Activated T-helper 17 cell treated with anti-CD3 and anti-CD28 coated beads, Interleukin-2, amount 50 U/mL, for 72 hours (primary cell): ENCODE data around the gene VTN. TPM values are rescaled to one million over a fixed set of nuclear protein-coding genes. Genes with fewer than 3 reads are reported as not detected.

Source experiments
- ATAC-seq: fragments of 150-1000 bp; cut with Tn5 transposase; replicated peaks from 2 replicates; pipeline ENCODE4 v1.10.0; 2021; ENCODE audit warnings: mild to moderate bottlenecking, moderate library complexity
- H3K27ac Mint-ChIP-seq: one replicate; pipeline ENCODE4 v1.8.0; 2022; ENCODE audit warnings: mixed read lengths
- H3K27me3 Mint-ChIP-seq: one replicate; pipeline ENCODE4 v1.8.0; 2022; ENCODE audit warnings: mixed read lengths
- H3K36me3 Mint-ChIP-seq: one replicate; pipeline ENCODE4 v1.8.0; 2022; ENCODE audit warnings: low read depth, mild to moderate bottlenecking, mixed read lengths
- H3K4me1 Mint-ChIP-seq: one replicate; pipeline ENCODE4 v1.8.0; 2022; ENCODE audit warnings: mixed read lengths
- H3K4me3 Mint-ChIP-seq: one replicate; pipeline ENCODE4 v1.8.0; 2022; ENCODE audit warnings: mild to moderate bottlenecking, mixed read lengths
- H3K9me3 Mint-ChIP-seq: one replicate; pipeline ENCODE4 v1.8.0; 2022; ENCODE audit warnings: mixed read lengths
- total RNA-seq, 2 donors: library from RNA; stranded (reverse); gene quantifications; one replicate each; pipeline ENCODE4 v1.2.3, GENCODE V29; 2022

The VTN gene
- total RNA-seq, 2 donors from 2014 or later: 0.16 to 0.43 TPM

- peaks cover 7% of the 10 kb centered on the region for H3K36me3 Mint-ChIP-seq
- no peak for ATAC-seq
- peak overlapping the region; percentile 68 for H3K27ac Mint-ChIP-seq
- H3K4me1 Mint-ChIP-seq: peaks cover 13% of the 10 kb centered on the region
- no peaks in the 10 kb centered on the region for H3K9me3 Mint-ChIP-seq
- H3K4me3 Mint-ChIP-seq: no peak overlapping the region
- H3K27me3 Mint-ChIP-seq: no peaks in the 10 kb centered on the region
Observed at GRCh38 chr17:28402224-28402630, 32.1 kb upstream of the VTN start.

GRCh38 chr17:28399808-28400207 is 29.7 kb upstream of the VTN start:
- Mint-ChIP-seq H3K4me3 (no peak overlapping the region), H3K4me1 (peaks cover 8% of the 10 kb centered on the region), H3K36me3 (peaks cover 20% of the 10 kb centered on the region), H3K27me3 (no peaks in the 10 kb centered on the region), H3K9me3 (no peaks in the 10 kb centered on the region), H3K27ac (no peak overlapping the region)
- no peak for ATAC-seq

- Mint-ChIP-seq H3K4me1 (peaks cover 4% of the 10 kb centered on the region), H3K27me3 (no peaks in the 10 kb centered on the region), H3K36me3 (peaks cover 33% of the 10 kb centered on the region), H3K27ac (peak overlapping the region; percentile 12), H3K4me3 (no peak overlapping the region), H3K9me3 (no peaks in the 10 kb centered on the region)
- ATAC-seq: no peak
Observed at GRCh38 chr17:28398280-28398981, 28.3 kb upstream of the VTN start.

- peak overlapping the region; percentile 12 for H3K27ac Mint-ChIP-seq
- H3K27me3 Mint-ChIP-seq: no peaks in the 10 kb centered on the region
- peaks cover 3% of the 10 kb centered on the region for H3K4me1 Mint-ChIP-seq
- peaks cover 40% of the 10 kb centered on the region for H3K36me3 Mint-ChIP-seq
- ATAC-seq: no peak
- no peak overlapping the region for H3K4me3 Mint-ChIP-seq
- H3K9me3 Mint-ChIP-seq: no peaks in the 10 kb centered on the region
Observed at GRCh38 chr17:28397687-28398279, 27.7 kb upstream of the VTN start.

DNA sequence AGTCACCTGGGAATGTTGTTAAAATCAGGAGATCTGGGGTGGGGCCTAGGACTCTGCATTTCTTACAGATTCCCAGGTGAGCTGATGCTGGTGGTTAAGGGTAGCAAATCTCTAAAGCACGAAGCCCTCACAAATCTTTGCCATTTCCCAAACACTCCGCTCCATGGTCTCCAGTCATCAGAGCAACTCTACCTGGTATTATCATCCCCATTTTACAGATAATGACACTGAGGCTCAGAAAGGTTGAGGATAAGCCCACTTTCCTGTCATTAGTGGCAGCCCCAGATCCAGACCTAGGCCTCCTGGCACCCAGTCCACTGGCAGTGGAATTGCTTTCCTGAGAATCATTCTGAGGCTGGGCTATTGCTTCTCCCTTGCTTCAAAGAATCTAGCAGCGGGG is 27.2 kb upstream of the VTN start:
- no peak for ATAC-seq
- Mint-ChIP-seq H3K27me3 (no peaks in the 10 kb centered on the region), H3K4me3 (no peak overlapping the region), H3K4me1 (no peaks in the 10 kb centered on the region), H3K9me3 (no peaks in the 10 kb centered on the region), H3K36me3 (peaks cover 45% of the 10 kb centered on the region), H3K27ac (peak overlapping the region; percentile 12)

GRCh38 chr17:28396635-28397239 is 26.6 kb upstream of the VTN start:
- Mint-ChIP-seq H3K4me3 (no peak overlapping the region), H3K27me3 (no peaks in the 10 kb centered on the region), H3K36me3 (peaks cover 47% of the 10 kb centered on the region), H3K27ac (no peak overlapping the region), H3K9me3 (no peaks in the 10 kb centered on the region), H3K4me1 (no peaks in the 10 kb centered on the region)
- ATAC-seq: no peak

DNA sequence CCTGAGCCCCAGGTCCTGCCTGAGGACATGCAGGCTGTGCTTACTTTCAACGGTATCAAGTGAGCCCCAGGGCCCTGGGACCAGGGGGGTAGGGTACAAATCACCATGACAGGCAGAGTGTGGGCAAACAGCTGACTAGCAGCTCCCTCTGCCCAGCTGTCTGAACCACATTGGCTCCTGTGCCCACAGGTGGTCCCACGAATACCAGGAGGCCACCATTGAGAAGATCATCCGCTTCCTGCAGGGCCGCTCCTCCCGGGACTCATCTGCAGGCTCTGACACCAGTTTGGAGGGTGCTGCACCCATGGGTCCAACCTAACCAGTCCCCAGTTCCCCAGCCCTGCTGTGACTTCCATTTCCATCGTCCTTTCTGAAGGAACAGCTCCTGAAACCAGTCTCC is 25.9 kb upstream of the VTN start:
- peak overlapping the region; percentile 43 for H3K27ac Mint-ChIP-seq
- no peak for ATAC-seq
- no peak overlapping the region for H3K4me3 Mint-ChIP-seq
- H3K9me3 Mint-ChIP-seq: no peaks in the 10 kb centered on the region
- no peaks in the 10 kb centered on the region for H3K4me1 Mint-ChIP-seq
- H3K27me3 Mint-ChIP-seq: no peaks in the 10 kb centered on the region
- peaks cover 55% of the 10 kb centered on the region for H3K36me3 Mint-ChIP-seq

- H3K4me3 Mint-ChIP-seq: no peak overlapping the region
- H3K27me3 Mint-ChIP-seq: no peaks in the 10 kb centered on the region
- peak overlapping the region; percentile 43 for H3K27ac Mint-ChIP-seq
- no peaks in the 10 kb centered on the region for H3K4me1 Mint-ChIP-seq
- peaks cover 60% of the 10 kb centered on the region for H3K36me3 Mint-ChIP-seq
- ATAC-seq: no peak
- no peaks in the 10 kb centered on the region for H3K9me3 Mint-ChIP-seq
Observed at GRCh38 chr17:28395426-28395825, 25.3 kb upstream of the VTN start.

- Mint-ChIP-seq H3K27ac (no peak overlapping the region), H3K36me3 (peaks cover 69% of the 10 kb centered on the region), H3K9me3 (no peaks in the 10 kb centered on the region), H3K4me3 (no peak overlapping the region), H3K4me1 (no peaks in the 10 kb centered on the region), H3K27me3 (no peaks in the 10 kb centered on the region)
- no peak for ATAC-seq
Observed at GRCh38 chr17:28394337-28395116, 24.4 kb upstream of the VTN start.

DNA sequence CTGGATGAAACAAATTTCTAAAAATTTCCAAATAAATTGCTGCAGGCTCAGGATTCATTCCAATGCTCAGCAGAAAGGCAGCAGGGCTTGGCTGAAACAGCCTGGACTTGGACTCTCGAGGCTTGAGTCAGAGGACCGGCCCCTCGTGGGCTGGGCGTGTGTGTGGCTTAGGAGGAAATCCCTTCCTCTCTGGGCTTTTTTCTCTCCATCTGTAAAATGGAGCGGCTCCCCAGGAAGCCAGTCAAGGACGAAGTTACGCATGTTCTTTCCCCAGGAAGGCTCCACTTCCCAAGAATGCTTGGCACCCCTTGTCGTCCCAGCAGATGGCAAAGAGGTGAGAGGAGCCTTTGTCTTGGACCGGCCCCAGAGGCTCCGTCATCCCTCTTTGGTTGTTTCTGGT is 22.4 kb upstream of the VTN start:
- peaks cover 82% of the 10 kb centered on the region for H3K36me3 Mint-ChIP-seq
- H3K4me1 Mint-ChIP-seq: peaks cover 4% of the 10 kb centered on the region
- H3K9me3 Mint-ChIP-seq: no peaks in the 10 kb centered on the region
- no peak overlapping the region for H3K27ac Mint-ChIP-seq
- H3K27me3 Mint-ChIP-seq: no peaks in the 10 kb centered on the region
- no peak for ATAC-seq
- H3K4me3 Mint-ChIP-seq: no peak overlapping the region

GRCh38 chr17:28391401-28391800 is 21.3 kb upstream of the VTN start:
- H3K36me3 Mint-ChIP-seq: peaks cover 87% of the 10 kb centered on the region
- peaks cover 5% of the 10 kb centered on the region for H3K4me1 Mint-ChIP-seq
- no peak overlapping the region for H3K27ac Mint-ChIP-seq
- no peak overlapping the region for H3K4me3 Mint-ChIP-seq
- no peak for ATAC-seq
- H3K27me3 Mint-ChIP-seq: no peaks in the 10 kb centered on the region
- no peaks in the 10 kb centered on the region for H3K9me3 Mint-ChIP-seq

GRCh38 chr17:28390984-28391383 is 20.9 kb upstream of the VTN start:
- Mint-ChIP-seq H3K4me3 (no peak overlapping the region), H3K36me3 (peaks cover 86% of the 10 kb centered on the region), H3K9me3 (no peaks in the 10 kb centered on the region), H3K27me3 (no peaks in the 10 kb centered on the region), H3K4me1 (peaks cover 5% of the 10 kb centered on the region), H3K27ac (peak overlapping the region; percentile 23)
- ATAC-seq: no peak

DNA sequence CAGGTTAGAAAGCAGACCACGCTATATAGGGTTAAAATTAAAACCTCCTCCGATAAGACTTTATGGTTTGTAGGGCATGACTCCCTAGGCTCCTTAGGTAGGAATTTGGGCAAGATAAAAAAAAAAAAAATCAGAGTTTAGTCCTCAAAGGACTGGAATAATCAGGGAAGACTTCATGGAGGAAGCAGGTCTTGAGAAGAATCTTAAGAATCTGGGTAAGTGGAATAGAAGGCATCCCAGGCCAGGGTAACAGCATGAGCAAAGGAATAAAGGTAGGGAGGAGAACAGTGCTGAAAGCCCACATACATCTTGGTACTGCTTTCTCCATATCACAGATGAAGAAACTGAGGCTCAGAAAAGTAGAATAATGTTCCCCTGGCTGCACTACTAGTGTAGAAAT is 20.5 kb upstream of the VTN start:
- H3K36me3 Mint-ChIP-seq: peaks cover 81% of the 10 kb centered on the region
- H3K4me3 Mint-ChIP-seq: no peak overlapping the region
- H3K4me1 Mint-ChIP-seq: peaks cover 5% of the 10 kb centered on the region
- H3K27me3 Mint-ChIP-seq: no peaks in the 10 kb centered on the region
- no peak for ATAC-seq
- H3K27ac Mint-ChIP-seq: peak overlapping the region; percentile 23
- no peaks in the 10 kb centered on the region for H3K9me3 Mint-ChIP-seq

DNA sequence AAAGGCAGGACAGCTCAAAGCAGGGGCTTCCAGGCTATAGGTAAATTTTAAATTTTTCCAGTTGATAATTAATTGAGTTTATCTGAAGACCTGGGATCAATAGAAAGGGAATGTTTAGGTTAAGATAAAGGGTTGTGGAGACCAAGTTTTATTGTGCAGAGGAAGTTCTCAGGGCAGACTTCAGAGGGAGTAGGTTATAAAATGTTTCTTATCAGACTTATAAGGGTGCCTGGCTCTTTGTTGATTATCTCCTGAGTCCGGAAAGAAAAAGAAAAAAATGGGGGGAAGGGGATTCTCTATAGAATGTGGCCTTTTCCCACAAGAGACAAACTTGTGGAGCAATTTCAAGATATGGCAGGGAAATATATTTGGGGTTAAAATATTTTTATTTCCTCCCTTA is 20.0 kb upstream of the VTN start:
- Mint-ChIP-seq H3K4me3 (no peak overlapping the region), H3K9me3 (no peaks in the 10 kb centered on the region), H3K4me1 (peaks cover 9% of the 10 kb centered on the region), H3K27ac (peak overlapping the region; percentile 23), H3K36me3 (peaks cover 77% of the 10 kb centered on the region), H3K27me3 (no peaks in the 10 kb centered on the region)
- ATAC-seq: no peak
